HEK293 (cell line): ENCODE measurements around the gene DLX3.

Experiments used
- CTCF ChIA-PET: fragments of 350-600 bp; formaldehyde crosslinking; extraction: SDS; loops from one replicate; lab custom pipeline; 2021; ENCODE audit warnings: antibody characterized with exemption; lab: Yijun Ruan, JAX
- POLR2A ChIA-PET: fragments of 300-600 bp; formaldehyde crosslinking; extraction: SDS; loops from one replicate; lab custom pipeline; 2020; ENCODE audit warnings: antibody characterized with exemption, inconsistent platforms; lab: Yijun Ruan, JAX
- H3K27ac ChIP-seq: fragments of 200-500 bp; sonication (Bioruptor generic); 2 replicates; pipeline ENCODE4 v1.5.1; 2014; ENCODE audit warnings: low read depth, low read length, control low read depth, inconsistent platforms; ENCODE audit errors: extremely low read depth
- H3K36me3 ChIP-seq, 2 experiments: fragments of 200-500 bp in 1 of 2; sonication (Bioruptor generic) in 1 of 2; 1 replicate in 1 of 2; 2 replicates in 1 of 2; pipeline ENCODE4 v1.5.1; 2014 to 2017; ENCODE audit warnings: inconsistent platforms in 2 of 2, low read length in 2 of 2; ENCODE audit not compliant: control insufficient read depth in 2 of 2, insufficient read depth in 1 of 2
- H3K4me1 ChIP-seq: fragments of 200-500 bp; sonication (Bioruptor generic); 2 replicates; pipeline ENCODE4 v1.5.1; 2014; ENCODE audit warnings: mild to moderate bottlenecking, low read length, inconsistent platforms; ENCODE audit not compliant: control insufficient read depth, insufficient read depth
- H3K4me3 ChIP-seq: 2 replicates; pipeline ENCODE4 v1.5.1; 2011; ENCODE audit warnings: low read depth, mild to moderate bottlenecking, control low read depth, low read length, moderate library complexity
- H3K9me3 ChIP-seq: fragments of 200-500 bp; sonication (Bioruptor generic); 2 replicates; pipeline ENCODE4 v1.5.1; 2014; ENCODE audit warnings: low read depth, low read length, inconsistent platforms; ENCODE audit not compliant: control insufficient read depth, insufficient read depth
- GLI2 ChIP-seq: fragments of 450-650 bp; formaldehyde crosslinking; IDR thresholded peaks from 2 replicates; pipeline ENCODE4; 2017; ENCODE audit warnings: missing biosample characterization, missing genetic modification characterization, low read depth, borderline replicate concordance
- HOXA7 ChIP-seq: sonication (generic); formaldehyde crosslinking; IDR thresholded peaks from 2 replicates; pipeline ENCODE4 v1.8.1; 2022; ENCODE audit warnings: missing genetic modification reagents, borderline replicate concordance
- IKZF3 ChIP-seq: fragments of 450-650 bp; IDR thresholded peaks from 2 replicates; pipeline ENCODE4 v1.5.0; 2018; ENCODE audit warnings: missing biosample characterization, mild to moderate bottlenecking, missing genetic modification characterization, moderate library complexity
- KLF1 ChIP-seq: fragments of 450-650 bp; formaldehyde crosslinking; IDR thresholded peaks from 2 replicates; pipeline ENCODE4 v1.5.1; 2016; ENCODE audit warnings: missing biosample characterization, missing genetic modification characterization
- KLF8 ChIP-seq: fragments of 450-650 bp; formaldehyde crosslinking; IDR thresholded peaks from 2 replicates; pipeline ENCODE4 v1.5.1; 2016; ENCODE audit warnings: missing biosample characterization, missing genetic modification characterization
- KLF9 ChIP-seq: fragments of 450-650 bp; formaldehyde crosslinking; IDR thresholded peaks from 2 replicates; pipeline ENCODE4 v1.5.1; 2016; ENCODE audit warnings: missing biosample characterization, missing genetic modification characterization, low read depth
- SALL2 ChIP-seq: fragments of 450-650 bp; formaldehyde crosslinking; IDR thresholded peaks from 2 replicates; pipeline ENCODE4 v1.5.0; 2017; ENCODE audit warnings: missing biosample characterization, mild to moderate bottlenecking, missing genetic modification characterization, borderline replicate concordance
- SP2 ChIP-seq: fragments of 450-650 bp; formaldehyde crosslinking; IDR thresholded peaks from 2 replicates; pipeline ENCODE4 v1.5.1; 2016; ENCODE audit warnings: missing biosample characterization, missing genetic modification characterization
- WT1 ChIP-seq: fragments of 450-650 bp; formaldehyde crosslinking; IDR thresholded peaks from 2 replicates; pipeline ENCODE4 v1.5.1; 2016; ENCODE audit warnings: missing biosample characterization, missing genetic modification characterization
- ZBTB8A ChIP-seq: fragments of 450-650 bp; formaldehyde crosslinking; IDR thresholded peaks from 2 replicates; pipeline ENCODE4 v1.5.1; 2016; ENCODE audit warnings: missing biosample characterization, missing genetic modification characterization
- ZIC2 ChIP-seq: fragments of 450-650 bp; formaldehyde crosslinking; IDR thresholded peaks from 2 replicates; pipeline ENCODE4 v1.5.1; 2016; ENCODE audit warnings: missing biosample characterization, missing genetic modification characterization
- ZNF133 ChIP-seq: fragments of 450-650 bp; formaldehyde crosslinking; IDR thresholded peaks from 2 replicates; pipeline ENCODE4 v1.5.1; 2016; ENCODE audit warnings: missing biosample characterization, missing genetic modification characterization
- ZNF16 ChIP-seq: fragments of 450-650 bp; formaldehyde crosslinking; IDR thresholded peaks from 2 replicates; pipeline ENCODE4 v1.5.1; 2016; ENCODE audit warnings: low read depth, missing biosample characterization, missing genetic modification characterization
- ZNF175 ChIP-seq: fragments of 450-650 bp; formaldehyde crosslinking; IDR thresholded peaks from 2 replicates; pipeline ENCODE4 v1.5.1; 2016; ENCODE audit warnings: missing biosample characterization, missing genetic modification characterization
- ZNF221 ChIP-seq: fragments of 450-650 bp; formaldehyde crosslinking; IDR thresholded peaks from 2 replicates; pipeline ENCODE4 v1.5.1; 2017; ENCODE audit warnings: missing biosample characterization, missing genetic modification characterization, borderline replicate concordance
- ZNF335 ChIP-seq: fragments of 450-650 bp; formaldehyde crosslinking; conservative IDR thresholded peaks from 2 replicates; pipeline ENCODE4 v1.5.1; 2016; ENCODE audit warnings: missing biosample characterization, missing genetic modification characterization
- ZNF366 ChIP-seq: fragments of 450-650 bp; formaldehyde crosslinking; conservative IDR thresholded peaks from 2 replicates; pipeline ENCODE4 v1.5.1; 2016; ENCODE audit warnings: missing biosample characterization, missing genetic modification characterization
- ZNF501 ChIP-seq: fragments of 450-650 bp; formaldehyde crosslinking; IDR thresholded peaks from 2 replicates; pipeline ENCODE4 v1.5.1; 2016; ENCODE audit warnings: missing biosample characterization, missing genetic modification characterization
- ZNF529 ChIP-seq: fragments of 450-650 bp; formaldehyde crosslinking; IDR thresholded peaks from 2 replicates; pipeline ENCODE4 v1.5.1; 2017; ENCODE audit warnings: missing genetic modification characterization, missing biosample characterization; ENCODE audit not compliant: insufficient replicate concordance
- ZNF585B ChIP-seq: fragments of 450-650 bp; formaldehyde crosslinking; IDR thresholded peaks from 2 replicates; pipeline ENCODE4 v1.5.1; 2016; ENCODE audit warnings: missing biosample characterization, missing genetic modification characterization
- ZNF596 ChIP-seq: fragments of 450-650 bp; IDR thresholded peaks from 2 replicates; pipeline ENCODE4 v1.5.0; 2018; ENCODE audit warnings: missing biosample characterization, mild to moderate bottlenecking, missing genetic modification characterization, moderate library complexity
- ZNF792 ChIP-seq: fragments of 450-650 bp; formaldehyde crosslinking; IDR thresholded peaks from 2 replicates; pipeline ENCODE4 v1.5.1; 2016; ENCODE audit warnings: missing biosample characterization, missing genetic modification characterization
- TF ChIP-seq, protein P1 (sequence below): fragments of 450-650 bp; formaldehyde crosslinking; IDR thresholded peaks from 2 replicates; pipeline ENCODE4 v1.5.1; 2016; ENCODE audit warnings: missing biosample characterization, missing genetic modification characterization, low read depth
- TF ChIP-seq, protein P2 (sequence below): fragments of 450-650 bp; formaldehyde crosslinking; IDR thresholded peaks from 2 replicates; pipeline ENCODE4 v1.5.1; 2016; ENCODE audit warnings: missing biosample characterization, missing genetic modification characterization
- TF ChIP-seq, protein P3 (sequence below): fragments of 450-650 bp; formaldehyde crosslinking; IDR thresholded peaks from 2 replicates; pipeline ENCODE4 v1.5.1; 2016; ENCODE audit warnings: missing biosample characterization, missing genetic modification characterization
- TF ChIP-seq, protein P4 (sequence below): fragments of 450-650 bp; formaldehyde crosslinking; IDR thresholded peaks from 2 replicates; pipeline ENCODE4 v1.5.1; 2016; ENCODE audit warnings: missing biosample characterization, missing genetic modification characterization
- TF ChIP-seq, protein P5 (sequence below): fragments of 450-650 bp; formaldehyde crosslinking; IDR thresholded peaks from 2 replicates; pipeline ENCODE4 v1.5.1; 2016; ENCODE audit warnings: missing biosample characterization, missing genetic modification characterization

DLX3 gene

DNA sequence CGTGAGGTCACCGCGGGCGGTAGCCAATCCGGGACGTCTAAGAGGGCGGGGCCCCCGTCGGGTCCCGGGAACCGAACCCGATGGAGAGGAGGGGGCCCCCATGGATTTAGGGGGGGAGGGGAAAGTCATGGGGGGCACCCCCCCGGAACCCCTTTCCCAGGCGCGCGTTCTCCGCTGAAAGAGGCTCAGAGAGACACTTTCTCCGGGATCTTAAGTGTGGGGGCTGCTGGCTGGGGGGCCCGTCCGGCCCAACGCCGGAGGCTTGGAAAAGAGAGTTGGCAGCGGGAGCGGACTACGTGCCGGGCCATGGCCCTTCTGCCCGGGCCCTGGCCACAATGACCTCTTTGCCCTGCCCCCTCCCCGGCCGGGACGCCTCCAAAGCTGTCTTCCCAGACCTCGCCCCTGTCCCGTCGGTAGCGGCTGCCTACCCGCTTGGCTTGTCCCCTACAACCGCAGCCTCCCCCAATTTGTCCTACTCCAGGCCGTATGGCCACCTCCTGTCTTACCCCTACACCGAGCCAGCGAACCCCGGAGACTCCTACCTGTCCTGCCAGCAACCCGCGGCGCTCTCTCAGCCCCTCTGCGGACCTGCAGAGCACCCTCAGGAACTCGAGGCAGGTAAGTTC, 25.8 kb downstream of the DLX3 start, which contains the start of gene DLX4:
Gene DLX4, plus strand, starts transcription at position 57 of the 626 bp plus-strand sequence. Its CDS starts 279 bp downstream, at position 336.
- no peaks in the 10 kb centered on the region for H3K4me1 ChIP-seq
- H3K4me3 ChIP-seq = peak within 1 kb of the TSS; percentile 70
- H3K27ac ChIP-seq = peak within 1 kb of the TSS; percentile 84
- POLR2A ChIA-PET = no interaction called here
- H3K36me3 ChIP-seq = peaks cover 0 to 6% of the 10 kb centered on the region in 2 experiments; a peak in 1 of 3 replicates
- CTCF ChIA-PET = no interaction called here
- no peaks in the 10 kb centered on the region for H3K9me3 ChIP-seq
- TF ChIP-seq GLI2 (tag by site-specific recombination) (no peak), IKZF3 (peak; percentile 97), ZNF585B (tag by site-specific recombination) (no peak), ZNF596 (tag by site-specific recombination) (peak; percentile 68), ZNF529 (tag by site-specific recombination) (no peak), ZNF175 (tag by site-specific recombination) (no peak), SALL2 (tag by site-specific recombination) (no peak), ZBTB8A (tag by site-specific recombination) (no peak), ZIC2 (no peak), ZNF16 (tag by site-specific recombination) (no peak), KLF9 (tag by site-specific recombination) (no peak), ZNF792 (tag by site-specific recombination) (no peak), KLF8 (tag by site-specific recombination) (no peak; the same call in 1 of the 2 replicates), ZNF501 (tag by site-specific recombination) (no peak; the same call in 1 of the 2 replicates), ZNF335 (tag by site-specific recombination) (peak; percentile 26; the same call in 1 of the 2 replicates), WT1 (tag by site-specific recombination) (no peak), ZNF133 (tag by site-specific recombination) (no peak), KLF1 (tag by site-specific recombination) (peak; percentile 79), ZNF221 (tag by site-specific recombination) (no peak), SP2 (tag by site-specific recombination) (peak; percentile 74; the same call in 1 of the 2 replicates), HOXA7 (CRISPR knock-in tag) (no peak), ZNF366 (tag by site-specific recombination) (no peak)
- TF ChIP-seq, protein P1, sequence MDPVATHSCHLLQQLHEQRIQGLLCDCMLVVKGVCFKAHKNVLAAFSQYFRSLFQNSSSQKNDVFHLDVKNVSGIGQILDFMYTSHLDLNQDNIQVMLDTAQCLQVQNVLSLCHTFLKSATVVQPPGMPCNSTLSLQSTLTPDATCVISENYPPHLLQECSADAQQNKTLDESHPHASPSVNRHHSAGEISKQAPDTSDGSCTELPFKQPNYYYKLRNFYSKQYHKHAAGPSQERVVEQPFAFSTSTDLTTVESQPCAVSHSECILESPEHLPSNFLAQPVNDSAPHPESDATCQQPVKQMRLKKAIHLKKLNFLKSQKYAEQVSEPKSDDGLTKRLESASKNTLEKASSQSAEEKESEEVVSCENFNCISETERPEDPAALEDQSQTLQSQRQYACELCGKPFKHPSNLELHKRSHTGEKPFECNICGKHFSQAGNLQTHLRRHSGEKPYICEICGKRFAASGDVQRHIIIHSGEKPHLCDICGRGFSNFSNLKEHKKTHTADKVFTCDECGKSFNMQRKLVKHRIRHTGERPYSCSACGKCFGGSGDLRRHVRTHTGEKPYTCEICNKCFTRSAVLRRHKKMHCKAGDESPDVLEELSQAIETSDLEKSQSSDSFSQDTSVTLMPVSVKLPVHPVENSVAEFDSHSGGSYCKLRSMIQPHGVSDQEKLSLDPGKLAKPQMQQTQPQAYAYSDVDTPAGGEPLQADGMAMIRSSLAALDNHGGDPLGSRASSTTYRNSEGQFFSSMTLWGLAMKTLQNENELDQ = no peak
- TF ChIP-seq, protein P2, sequence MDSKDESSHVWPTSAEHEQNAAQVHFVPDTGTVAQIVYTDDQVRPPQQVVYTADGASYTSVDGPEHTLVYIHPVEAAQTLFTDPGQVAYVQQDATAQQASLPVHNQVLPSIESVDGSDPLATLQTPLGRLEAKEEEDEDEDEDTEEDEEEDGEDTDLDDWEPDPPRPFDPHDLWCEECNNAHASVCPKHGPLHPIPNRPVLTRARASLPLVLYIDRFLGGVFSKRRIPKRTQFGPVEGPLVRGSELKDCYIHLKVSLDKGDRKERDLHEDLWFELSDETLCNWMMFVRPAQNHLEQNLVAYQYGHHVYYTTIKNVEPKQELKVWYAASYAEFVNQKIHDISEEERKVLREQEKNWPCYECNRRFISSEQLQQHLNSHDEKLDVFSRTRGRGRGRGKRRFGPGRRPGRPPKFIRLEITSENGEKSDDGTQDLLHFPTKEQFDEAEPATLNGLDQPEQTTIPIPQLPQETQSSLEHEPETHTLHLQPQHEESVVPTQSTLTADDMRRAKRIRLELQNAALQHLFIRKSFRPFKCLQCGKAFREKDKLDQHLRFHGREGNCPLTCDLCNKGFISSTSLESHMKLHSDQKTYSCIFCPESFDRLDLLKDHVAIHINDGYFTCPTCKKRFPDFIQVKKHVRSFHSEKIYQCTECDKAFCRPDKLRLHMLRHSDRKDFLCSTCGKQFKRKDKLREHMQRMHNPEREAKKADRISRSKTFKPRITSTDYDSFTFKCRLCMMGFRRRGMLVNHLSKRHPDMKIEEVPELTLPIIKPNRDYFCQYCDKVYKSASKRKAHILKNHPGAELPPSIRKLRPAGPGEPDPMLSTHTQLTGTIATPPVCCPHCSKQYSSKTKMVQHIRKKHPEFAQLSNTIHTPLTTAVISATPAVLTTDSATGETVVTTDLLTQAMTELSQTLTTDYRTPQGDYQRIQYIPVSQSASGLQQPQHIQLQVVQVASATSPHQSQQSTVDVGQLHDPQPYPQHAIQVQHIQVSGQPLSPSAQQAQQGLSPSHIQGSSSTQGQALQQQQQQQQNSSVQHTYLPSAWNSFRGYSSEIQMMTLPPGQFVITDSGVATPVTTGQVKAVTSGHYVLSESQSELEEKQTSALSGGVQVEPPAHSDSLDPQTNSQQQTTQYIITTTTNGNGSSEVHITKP = no peak
- TF ChIP-seq, protein P3, sequence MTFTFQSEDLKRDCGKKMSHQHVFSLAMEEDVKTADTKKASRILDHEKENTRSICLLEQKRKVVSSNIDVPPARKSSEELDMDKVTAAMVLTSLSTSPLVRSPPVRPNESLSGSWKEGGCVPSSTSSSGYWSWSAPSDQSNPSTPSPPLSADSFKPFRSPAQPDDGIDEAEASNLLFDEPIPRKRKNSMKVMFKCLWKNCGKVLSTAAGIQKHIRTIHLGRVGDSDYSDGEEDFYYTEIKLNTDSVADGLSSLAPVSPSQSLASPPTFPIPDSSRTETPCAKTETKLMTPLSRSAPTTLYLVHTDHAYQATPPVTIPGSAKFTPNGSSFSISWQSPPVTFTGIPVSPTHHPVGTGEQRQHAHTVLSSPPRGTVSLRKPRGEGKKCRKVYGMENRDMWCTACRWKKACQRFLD (tag by site-specific recombination) = no peak
- TF ChIP-seq, protein P4, sequence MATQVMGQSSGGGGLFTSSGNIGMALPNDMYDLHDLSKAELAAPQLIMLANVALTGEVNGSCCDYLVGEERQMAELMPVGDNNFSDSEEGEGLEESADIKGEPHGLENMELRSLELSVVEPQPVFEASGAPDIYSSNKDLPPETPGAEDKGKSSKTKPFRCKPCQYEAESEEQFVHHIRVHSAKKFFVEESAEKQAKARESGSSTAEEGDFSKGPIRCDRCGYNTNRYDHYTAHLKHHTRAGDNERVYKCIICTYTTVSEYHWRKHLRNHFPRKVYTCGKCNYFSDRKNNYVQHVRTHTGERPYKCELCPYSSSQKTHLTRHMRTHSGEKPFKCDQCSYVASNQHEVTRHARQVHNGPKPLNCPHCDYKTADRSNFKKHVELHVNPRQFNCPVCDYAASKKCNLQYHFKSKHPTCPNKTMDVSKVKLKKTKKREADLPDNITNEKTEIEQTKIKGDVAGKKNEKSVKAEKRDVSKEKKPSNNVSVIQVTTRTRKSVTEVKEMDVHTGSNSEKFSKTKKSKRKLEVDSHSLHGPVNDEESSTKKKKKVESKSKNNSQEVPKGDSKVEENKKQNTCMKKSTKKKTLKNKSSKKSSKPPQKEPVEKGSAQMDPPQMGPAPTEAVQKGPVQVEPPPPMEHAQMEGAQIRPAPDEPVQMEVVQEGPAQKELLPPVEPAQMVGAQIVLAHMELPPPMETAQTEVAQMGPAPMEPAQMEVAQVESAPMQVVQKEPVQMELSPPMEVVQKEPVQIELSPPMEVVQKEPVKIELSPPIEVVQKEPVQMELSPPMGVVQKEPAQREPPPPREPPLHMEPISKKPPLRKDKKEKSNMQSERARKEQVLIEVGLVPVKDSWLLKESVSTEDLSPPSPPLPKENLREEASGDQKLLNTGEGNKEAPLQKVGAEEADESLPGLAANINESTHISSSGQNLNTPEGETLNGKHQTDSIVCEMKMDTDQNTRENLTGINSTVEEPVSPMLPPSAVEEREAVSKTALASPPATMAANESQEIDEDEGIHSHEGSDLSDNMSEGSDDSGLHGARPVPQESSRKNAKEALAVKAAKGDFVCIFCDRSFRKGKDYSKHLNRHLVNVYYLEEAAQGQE = no peak
- TF ChIP-seq, protein P5, sequence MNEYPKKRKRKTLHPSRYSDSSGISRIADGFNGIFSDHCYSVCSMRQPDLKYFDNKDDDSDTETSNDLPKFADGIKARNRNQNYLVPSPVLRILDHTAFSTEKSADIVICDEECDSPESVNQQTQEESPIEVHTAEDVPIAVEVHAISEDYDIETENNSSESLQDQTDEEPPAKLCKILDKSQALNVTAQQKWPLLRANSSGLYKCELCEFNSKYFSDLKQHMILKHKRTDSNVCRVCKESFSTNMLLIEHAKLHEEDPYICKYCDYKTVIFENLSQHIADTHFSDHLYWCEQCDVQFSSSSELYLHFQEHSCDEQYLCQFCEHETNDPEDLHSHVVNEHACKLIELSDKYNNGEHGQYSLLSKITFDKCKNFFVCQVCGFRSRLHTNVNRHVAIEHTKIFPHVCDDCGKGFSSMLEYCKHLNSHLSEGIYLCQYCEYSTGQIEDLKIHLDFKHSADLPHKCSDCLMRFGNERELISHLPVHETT = no peak
